HG02623 (cell line): ENCODE data around the gene COA1.
A peak's percentile ranks its signal among the peaks of the same experiment; 100 is the strongest.
"Not testable (repeated sequence)": the region's sequence is repeated elsewhere in the genome, so short reads cannot be mapped to it uniquely, and the experiment has no call there.

Experiments
- ATAC-seq: cut with Tn5 transposase; IDR thresholded peaks from one replicate; pipeline ENCODE4 v1.9.1; 2021; ENCODE audit warnings: moderate library complexity; ENCODE audit not compliant: unreplicated experiment

COA1 gene

GRCh38 chr7:43758822-43759683 is 29.7 kb upstream of the COA1 start:
- peak; percentile 52 for ATAC-seq

GRCh38 chr7:43758029-43758821 is 28.9 kb upstream of the COA1 start, which contains the start of gene BLVRA:
Gene BLVRA (plus strand): TSS chr7:43758680. CDS start chr7:43771159, 12,479 bp downstream.
- peak; percentile 70 for ATAC-seq

GRCh38 chr7:43757073-43757720 is 27.9 kb upstream of the COA1 start:
- ATAC-seq: no peak

- no peak for ATAC-seq
Observed at GRCh38 chr7:43756368-43757072, 27.2 kb upstream of the COA1 start.

- no peak for ATAC-seq
Observed at GRCh38 chr7:43754596-43754995, 25.3 kb upstream of the COA1 start.

- no peak for ATAC-seq
Observed at GRCh38 chr7:43753843-43754242, 24.5 kb upstream of the COA1 start.

GRCh38 chr7:43753271-43753810 is 24.0 kb upstream of the COA1 start:
- ATAC-seq: no peak

GRCh38 chr7:43752411-43752810 is 23.1 kb upstream of the COA1 start:
- ATAC-seq: no peak

GRCh38 chr7:43750016-43750887 is 20.9 kb upstream of the COA1 start:
- ATAC-seq: peak; percentile 24

- ATAC-seq: no peak
Observed at GRCh38 chr7:43749383-43749940, 20.1 kb upstream of the COA1 start.

- no peak for ATAC-seq
Observed at GRCh38 chr7:43747328-43748105, 18.2 kb upstream of the COA1 start.

GRCh38 chr7:43742692-43743091 is 13.4 kb upstream of the COA1 start:
- ATAC-seq: no peak

- no peak for ATAC-seq
Observed at GRCh38 chr7:43737467-43738127, 8.3 kb upstream of the COA1 start.

GRCh38 chr7:43735802-43736603 is 6.7 kb upstream of the COA1 start:
- peak; percentile 72 for ATAC-seq

- ATAC-seq: peak; percentile 12
Observed at GRCh38 chr7:43735403-43735801, 6.1 kb upstream of the COA1 start.

- not testable (repeated sequence) for ATAC-seq
Observed at GRCh38 chr7:43734575-43735332, 5.4 kb upstream of the COA1 start.
